Parathyroid adenoma (tissue), 2 donors: ENCODE data around the gene PPFIA2.

Source experiments
- H2AFZ ChIP-seq: fragments of 300-600 bp; sonication (generic); one replicate; pipeline ENCODE4 v1.7.0; 2017; ENCODE audit warnings: antibody characterized with exemption, mild to moderate bottlenecking
- H3K27ac ChIP-seq: fragments of 300-600 bp; sonication (generic); one replicate; pipeline ENCODE4 v1.7.0; 2017
- H3K27me3 ChIP-seq: fragments of 300-600 bp; sonication (generic); one replicate; pipeline ENCODE4 v1.7.0; 2017; ENCODE audit warnings: low read length; ENCODE audit not compliant: control insufficient read depth, insufficient read depth
- H3K36me3 ChIP-seq: fragments of 300-600 bp; sonication (generic); one replicate; pipeline ENCODE4 v1.7.0; 2017; ENCODE audit warnings: low read length; ENCODE audit not compliant: control insufficient read depth, insufficient read depth
- H3K4me1 ChIP-seq: fragments of 300-600 bp; sonication (generic); one replicate; pipeline ENCODE4 v1.7.0; 2017; ENCODE audit warnings: control low read depth
- H3K4me2 ChIP-seq: fragments of 300-600 bp; sonication (generic); one replicate; pipeline ENCODE4 v1.7.0; 2017; ENCODE audit warnings: low read length
- H3K4me3 ChIP-seq: fragments of 300-600 bp; sonication (generic); one replicate; pipeline ENCODE4 v1.7.0; 2017; ENCODE audit warnings: low read depth, low read length
- H3K79me2 ChIP-seq: fragments of 300-600 bp; sonication (generic); one replicate; pipeline ENCODE4 v1.7.0; 2017; ENCODE audit warnings: control low read depth
- H3K9ac ChIP-seq: fragments of 300-600 bp; sonication (generic); one replicate; pipeline ENCODE4 v1.7.0; 2017; ENCODE audit warnings: mild to moderate bottlenecking
- H3K9me3 ChIP-seq: fragments of 300-600 bp; sonication (generic); one replicate; pipeline ENCODE4 v1.7.0; 2017; ENCODE audit warnings: low read length; ENCODE audit not compliant: control insufficient read depth
- TF ChIP-seq, protein P1 (sequence below): fragments of 300-600 bp; sonication (generic); IDR thresholded peaks from one replicate; pipeline ENCODE4 v1.7.0; 2017; ENCODE audit warnings: antibody characterized with exemption, mild to moderate bottlenecking
- donor health status: primary hyperparathyroidism.

PPFIA2 gene

DNA sequence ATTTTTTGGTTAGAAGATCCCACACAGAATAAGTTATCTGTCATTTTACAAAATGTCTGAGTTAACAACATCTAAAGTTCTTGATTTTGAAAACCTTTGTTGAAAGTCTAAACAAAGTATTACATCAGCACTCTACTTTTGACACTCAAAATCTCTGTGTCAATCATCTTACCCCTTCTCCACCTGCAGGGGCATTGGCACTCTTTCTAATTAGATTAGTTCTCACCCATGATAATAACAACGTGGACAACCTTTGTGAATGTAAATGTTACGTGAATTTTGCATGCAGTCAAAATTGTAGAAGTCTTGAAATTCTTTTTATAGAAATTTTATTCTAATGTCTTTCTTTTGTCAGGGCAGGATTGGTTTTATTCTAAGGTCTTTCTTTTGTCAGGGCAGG lies 33.5 kb upstream of the PPFIA2 start:
- Histone ChIP-seq H3K4me1 (no peaks in the 10 kb centered on the region), H3K9ac (no peak overlapping the region), H3K27ac (no peak overlapping the region), H3K27me3 (no peaks in the 10 kb centered on the region), H2AFZ (no peak overlapping the region), H3K4me3 (no peak overlapping the region), H3K79me2 (no peaks in the 10 kb centered on the region), H3K4me2 (no peak overlapping the region), H3K36me3 (no peaks in the 10 kb centered on the region), H3K9me3 (no peaks in the 10 kb centered on the region)
- TF ChIP-seq, protein P1, sequence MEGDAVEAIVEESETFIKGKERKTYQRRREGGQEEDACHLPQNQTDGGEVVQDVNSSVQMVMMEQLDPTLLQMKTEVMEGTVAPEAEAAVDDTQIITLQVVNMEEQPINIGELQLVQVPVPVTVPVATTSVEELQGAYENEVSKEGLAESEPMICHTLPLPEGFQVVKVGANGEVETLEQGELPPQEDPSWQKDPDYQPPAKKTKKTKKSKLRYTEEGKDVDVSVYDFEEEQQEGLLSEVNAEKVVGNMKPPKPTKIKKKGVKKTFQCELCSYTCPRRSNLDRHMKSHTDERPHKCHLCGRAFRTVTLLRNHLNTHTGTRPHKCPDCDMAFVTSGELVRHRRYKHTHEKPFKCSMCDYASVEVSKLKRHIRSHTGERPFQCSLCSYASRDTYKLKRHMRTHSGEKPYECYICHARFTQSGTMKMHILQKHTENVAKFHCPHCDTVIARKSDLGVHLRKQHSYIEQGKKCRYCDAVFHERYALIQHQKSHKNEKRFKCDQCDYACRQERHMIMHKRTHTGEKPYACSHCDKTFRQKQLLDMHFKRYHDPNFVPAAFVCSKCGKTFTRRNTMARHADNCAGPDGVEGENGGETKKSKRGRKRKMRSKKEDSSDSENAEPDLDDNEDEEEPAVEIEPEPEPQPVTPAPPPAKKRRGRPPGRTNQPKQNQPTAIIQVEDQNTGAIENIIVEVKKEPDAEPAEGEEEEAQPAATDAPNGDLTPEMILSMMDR: no peak

DNA sequence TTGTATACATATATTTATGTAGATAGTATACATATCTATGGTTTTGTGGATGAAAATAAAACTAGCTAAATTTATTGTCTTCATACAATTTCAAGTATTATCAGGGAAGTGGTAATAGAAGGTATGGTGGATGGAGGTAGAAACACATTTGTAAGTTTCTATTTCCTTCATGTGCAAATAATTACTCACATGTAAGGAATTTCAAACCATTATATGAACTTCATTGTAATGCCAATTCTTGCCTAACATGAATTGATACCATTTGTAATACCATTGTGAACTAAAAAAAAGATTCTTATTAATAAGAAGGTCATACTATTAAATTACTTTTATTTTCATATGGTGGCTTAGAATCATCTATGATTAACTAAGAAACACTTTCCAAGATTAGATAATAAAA lies 20.1 kb upstream of the PPFIA2 start:
- Histone ChIP-seq H3K4me1 (no peaks in the 10 kb centered on the region), H3K27ac (no peak overlapping the region), H3K9ac (no peak overlapping the region), H3K9me3 (no peaks in the 10 kb centered on the region), H3K27me3 (no peaks in the 10 kb centered on the region), H3K4me3 (no peak overlapping the region), H3K36me3 (no peaks in the 10 kb centered on the region), H2AFZ (no peak overlapping the region), H3K79me2 (no peaks in the 10 kb centered on the region), H3K4me2 (no peak overlapping the region)
- TF ChIP-seq, protein P1: no peak

DNA sequence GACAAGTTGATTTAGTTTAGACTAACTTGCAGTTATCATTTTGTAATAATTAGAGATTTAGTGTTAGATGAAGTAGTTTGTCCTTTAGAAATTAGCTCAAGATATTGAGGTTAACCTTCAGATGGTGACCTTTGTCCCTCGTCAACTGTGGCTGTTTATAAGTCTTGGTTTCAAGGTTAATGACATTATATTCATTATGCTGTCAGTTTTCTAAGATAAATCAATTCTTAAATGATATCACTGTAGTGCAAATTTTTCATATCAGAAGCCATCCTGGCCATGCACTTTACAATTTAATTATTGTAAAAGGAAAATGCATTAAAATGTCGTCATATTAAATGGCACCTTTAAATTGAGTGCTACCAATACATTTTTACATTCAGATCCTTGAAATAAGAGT lies 19.6 kb upstream of the PPFIA2 start:
- TF ChIP-seq, protein P1: no peak
- no peaks in the 10 kb centered on the region for H3K4me1 ChIP-seq
- H3K4me2 ChIP-seq: no peak overlapping the region
- no peak overlapping the region for H3K27ac ChIP-seq
- no peaks in the 10 kb centered on the region for H3K36me3 ChIP-seq
- H3K79me2 ChIP-seq: no peaks in the 10 kb centered on the region
- no peaks in the 10 kb centered on the region for H3K9me3 ChIP-seq
- H3K27me3 ChIP-seq: no peaks in the 10 kb centered on the region
- no peak overlapping the region for H3K4me3 ChIP-seq
- H3K9ac ChIP-seq: no peak overlapping the region
- no peak overlapping the region for H2AFZ ChIP-seq

DNA sequence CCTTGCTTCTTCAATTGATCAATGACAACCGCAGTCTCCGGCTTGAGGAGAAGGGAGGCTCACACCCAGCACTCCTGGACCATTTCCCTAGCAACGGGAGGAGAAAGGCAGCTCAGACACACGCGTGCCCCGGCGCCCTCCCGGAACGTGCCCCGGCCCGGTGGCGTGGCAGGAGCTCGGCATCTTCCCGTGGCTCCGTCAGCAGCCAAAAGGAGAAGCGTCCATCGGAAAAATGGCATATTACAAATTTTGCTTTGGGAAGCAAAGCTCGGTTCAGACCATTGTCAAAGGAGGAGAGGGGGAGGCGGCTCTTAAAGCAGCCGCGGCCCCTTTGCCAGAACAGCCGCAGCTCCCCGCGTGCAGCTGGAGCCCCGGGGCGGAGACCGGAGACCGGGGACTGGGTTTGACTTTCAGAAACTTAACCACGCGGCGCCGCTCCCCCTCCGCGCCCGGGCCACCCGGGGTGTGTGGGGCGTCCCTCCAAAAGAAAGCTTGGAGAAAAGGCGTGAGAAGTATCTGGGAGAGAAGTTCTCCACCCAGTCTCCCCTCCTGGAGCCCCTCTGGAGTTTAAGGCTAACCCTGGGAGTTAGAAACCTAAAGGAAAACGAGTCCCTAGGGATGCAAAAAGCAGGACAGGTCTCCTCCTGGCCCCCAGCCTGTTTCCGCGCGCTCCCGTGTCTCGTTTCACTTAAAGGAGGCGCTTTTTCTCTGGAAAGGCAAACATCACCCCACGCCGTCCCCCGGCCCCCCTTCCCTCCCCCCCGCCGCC lies 545 bp downstream of the PPFIA2 start:
- no peak overlapping the region for H3K27ac ChIP-seq
- H3K4me2 ChIP-seq: peak overlapping the region; percentile 59
- no peaks in the 10 kb centered on the region for H3K36me3 ChIP-seq
- H3K27me3 ChIP-seq: no peaks in the 10 kb centered on the region
- no peaks in the 10 kb centered on the region for H3K79me2 ChIP-seq
- no peaks in the 10 kb centered on the region for H3K9me3 ChIP-seq
- TF ChIP-seq, protein P1: no peak
- H3K9ac ChIP-seq: no peak overlapping the region
- peak overlapping the region; percentile 40 for H3K4me3 ChIP-seq
- no peaks in the 10 kb centered on the region for H3K4me1 ChIP-seq
- peak overlapping the region; percentile 31 for H2AFZ ChIP-seq
